Measurements from ENCODE around the gene GRB10.

DNA sequence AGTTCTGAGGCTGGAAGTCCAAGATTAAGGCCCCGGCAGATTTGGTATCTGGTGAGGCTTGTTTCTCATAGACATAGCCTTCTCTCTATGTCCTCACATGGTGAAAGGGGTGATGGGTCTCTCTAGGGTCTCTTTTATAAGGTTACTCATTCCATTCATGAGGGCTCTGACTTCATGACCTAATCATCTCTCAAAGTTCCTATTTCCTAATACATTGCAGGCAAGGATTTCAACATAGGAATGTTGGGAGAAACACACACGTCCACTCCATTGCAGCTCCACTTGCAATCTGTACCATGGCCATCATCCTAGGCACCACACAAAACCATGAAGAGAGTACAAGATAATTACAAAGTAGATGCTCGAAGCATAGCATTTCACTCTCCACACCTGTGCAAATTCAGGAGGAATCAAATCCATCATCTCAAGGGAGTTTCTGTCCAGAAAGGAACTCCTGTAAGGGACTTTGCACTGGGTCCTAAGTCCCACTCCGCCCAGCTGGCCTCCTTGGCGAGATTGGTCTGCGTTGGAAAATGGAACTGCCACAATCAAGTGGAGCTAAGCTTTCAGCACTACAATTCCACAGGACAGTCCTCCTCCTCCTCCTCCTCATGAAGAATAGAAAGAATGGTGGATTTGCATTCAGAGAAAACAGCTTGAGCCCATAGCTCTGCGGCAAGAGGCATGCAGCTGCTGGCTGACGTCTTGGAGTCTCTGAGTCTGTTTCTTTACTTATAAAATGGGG lies 226.3 kb downstream of the GRB10 start:
- TF ChIP-seq CTCF (IDR thresholded peaks at IDR 0.05) (peak in 3 of 6 experiments; percentile 27 to 31 (median 28)), POLR2A (IDR thresholded peaks at IDR 0.05) (no peak)

All from Peyer's patch (tissue), 4 donors.